Choroid plexus epithelial cell (primary cell): ENCODE data around the gene RBM43.

ENCODE experiments used
- DNase-seq: peaks from one replicate; pipeline ENCODE4 v3.0.0-alpha.2; 2010; ENCODE audit warnings: low read depth
- H3K4me3 ChIP-seq: 2 replicates; pipeline ENCODE4 v1.5.1; 2011; ENCODE audit warnings: low read depth, mild to moderate bottlenecking, control low read depth, low read length, moderate library complexity
- TF ChIP-seq, protein P1 (sequence below): conservative IDR thresholded peaks from 2 replicates; pipeline ENCODE4 v1.5.1; 2011; ENCODE audit warnings: low read depth, mild to moderate bottlenecking, control low read depth, inconsistent platforms, low read length, moderate library complexity

RBM43 gene

DNA sequence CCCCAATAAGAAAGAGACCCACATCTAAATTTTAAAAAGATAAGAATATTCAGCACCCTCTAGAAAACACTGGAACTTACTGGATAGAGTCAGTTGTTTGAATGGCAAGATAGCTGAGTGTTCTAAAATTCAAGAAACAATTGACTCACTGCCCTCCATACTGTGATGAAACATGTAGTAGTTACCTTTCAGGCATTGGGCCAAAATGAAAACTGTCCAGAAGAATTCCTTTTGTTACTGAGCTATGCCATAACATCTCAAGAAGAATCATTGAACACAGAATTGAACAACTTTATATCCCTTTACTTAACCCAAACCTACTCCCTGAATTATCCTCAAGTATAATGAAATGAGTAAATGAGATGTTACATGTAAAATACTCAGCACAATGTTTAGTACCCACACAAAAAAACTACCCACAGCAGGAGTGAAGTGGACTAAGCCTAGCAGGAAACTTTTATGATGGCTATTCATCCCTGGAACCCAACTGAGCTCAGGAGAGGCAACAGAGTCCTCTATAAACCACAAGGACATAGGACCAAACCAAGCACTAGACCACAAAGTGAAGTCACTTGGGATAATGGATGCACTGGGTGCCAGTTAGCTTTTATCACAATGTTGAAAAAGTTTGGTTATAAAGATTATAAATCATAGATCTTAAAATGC is 32.7 kb downstream of the RBM43 start:
- DNase-seq: no peak
- H3K4me3 ChIP-seq: no peak overlapping the region
- TF ChIP-seq, protein P1, sequence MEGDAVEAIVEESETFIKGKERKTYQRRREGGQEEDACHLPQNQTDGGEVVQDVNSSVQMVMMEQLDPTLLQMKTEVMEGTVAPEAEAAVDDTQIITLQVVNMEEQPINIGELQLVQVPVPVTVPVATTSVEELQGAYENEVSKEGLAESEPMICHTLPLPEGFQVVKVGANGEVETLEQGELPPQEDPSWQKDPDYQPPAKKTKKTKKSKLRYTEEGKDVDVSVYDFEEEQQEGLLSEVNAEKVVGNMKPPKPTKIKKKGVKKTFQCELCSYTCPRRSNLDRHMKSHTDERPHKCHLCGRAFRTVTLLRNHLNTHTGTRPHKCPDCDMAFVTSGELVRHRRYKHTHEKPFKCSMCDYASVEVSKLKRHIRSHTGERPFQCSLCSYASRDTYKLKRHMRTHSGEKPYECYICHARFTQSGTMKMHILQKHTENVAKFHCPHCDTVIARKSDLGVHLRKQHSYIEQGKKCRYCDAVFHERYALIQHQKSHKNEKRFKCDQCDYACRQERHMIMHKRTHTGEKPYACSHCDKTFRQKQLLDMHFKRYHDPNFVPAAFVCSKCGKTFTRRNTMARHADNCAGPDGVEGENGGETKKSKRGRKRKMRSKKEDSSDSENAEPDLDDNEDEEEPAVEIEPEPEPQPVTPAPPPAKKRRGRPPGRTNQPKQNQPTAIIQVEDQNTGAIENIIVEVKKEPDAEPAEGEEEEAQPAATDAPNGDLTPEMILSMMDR: no peak

DNA sequence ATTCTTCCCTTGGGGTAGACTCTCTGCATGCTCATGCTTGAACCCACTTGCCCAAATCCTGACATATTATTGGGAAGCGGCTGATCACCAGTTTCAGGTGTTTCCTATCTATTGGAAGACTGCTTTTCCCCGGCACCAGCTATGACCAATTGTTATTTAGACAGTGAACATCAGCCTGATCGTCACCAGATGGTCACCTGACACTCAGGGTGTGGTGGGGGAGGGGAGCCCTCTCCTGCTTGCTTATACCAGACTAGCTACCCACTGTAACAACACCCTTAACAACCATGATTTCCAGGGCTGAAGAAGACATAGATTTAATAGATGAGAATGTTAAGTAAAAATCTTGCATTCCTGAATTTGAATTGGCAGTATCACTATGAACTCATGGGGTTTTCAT is 44.3 kb downstream of the RBM43 start:
- H3K4me3 ChIP-seq: no peak overlapping the region
- no peak for DNase-seq
- TF ChIP-seq, protein P1: no peak

DNA sequence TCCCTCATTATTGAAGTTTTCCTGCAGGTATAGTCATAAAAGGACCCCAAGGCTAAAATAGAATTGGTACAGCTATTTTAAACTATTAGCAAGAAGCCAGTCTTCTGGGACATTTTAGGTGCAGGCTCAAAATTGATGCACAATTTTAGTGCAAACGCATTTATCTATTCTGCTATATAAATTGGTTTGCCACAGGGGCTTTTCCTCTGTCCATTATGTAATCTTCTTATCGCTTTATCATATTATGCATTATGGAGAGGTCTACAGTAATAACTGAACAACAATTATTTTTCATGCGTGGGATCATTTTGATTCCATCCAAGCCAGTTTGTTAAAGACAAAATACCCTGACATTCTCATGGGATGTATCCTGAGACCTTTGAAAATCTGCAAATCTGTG is 54.6 kb downstream of the RBM43 start:
- TF ChIP-seq, protein P1: no peak
- no peak overlapping the region for H3K4me3 ChIP-seq
- DNase-seq: no peak

DNA sequence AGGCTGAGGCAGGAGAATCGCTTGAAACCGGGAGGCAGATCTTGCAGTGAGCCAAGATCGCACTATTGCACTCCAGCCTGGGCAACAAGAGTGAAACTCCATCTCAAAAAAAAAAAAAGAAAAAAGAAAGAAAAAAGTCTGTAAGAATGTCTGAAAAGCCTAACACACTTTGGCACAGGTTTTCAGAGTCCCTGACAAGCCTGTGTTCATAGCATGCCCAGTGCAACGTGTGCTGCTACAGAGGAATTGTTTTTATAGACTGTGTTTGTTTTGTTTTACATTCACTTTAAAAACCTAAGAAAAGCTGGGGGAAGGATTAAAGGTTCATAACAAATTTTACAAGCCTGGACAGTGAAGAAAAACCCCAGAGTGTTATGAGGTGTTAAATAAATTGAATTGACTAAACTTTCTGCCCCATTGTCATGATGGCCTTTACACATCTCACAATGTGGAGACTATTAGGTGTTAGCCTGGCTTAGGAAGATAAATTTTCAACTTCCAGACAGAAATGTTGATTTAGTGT is 55.2 kb downstream of the RBM43 start:
- TF ChIP-seq, protein P1: no peak
- H3K4me3 ChIP-seq: no peak overlapping the region
- DNase-seq: no peak

DNA sequence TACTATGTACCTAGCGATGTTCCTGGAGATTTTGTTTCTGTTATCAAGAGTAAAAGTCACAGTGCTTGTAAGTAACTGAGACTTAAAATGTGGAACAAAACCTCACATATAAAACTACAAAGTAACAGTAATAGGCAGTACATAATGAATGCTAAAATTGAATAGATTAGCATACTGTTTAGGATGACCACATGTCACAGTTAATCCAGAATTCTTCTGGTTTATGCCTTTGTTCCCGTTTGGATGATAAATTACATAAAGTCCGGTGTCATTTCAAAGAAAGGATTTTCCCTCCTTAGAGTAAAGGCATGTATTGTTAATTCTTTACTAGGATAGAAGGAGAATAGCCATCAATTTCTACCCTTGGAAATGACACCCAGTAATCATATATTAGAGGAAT is 56.1 kb downstream of the RBM43 start:
- DNase-seq: no peak
- TF ChIP-seq, protein P1: no peak
- no peak overlapping the region for H3K4me3 ChIP-seq

DNA sequence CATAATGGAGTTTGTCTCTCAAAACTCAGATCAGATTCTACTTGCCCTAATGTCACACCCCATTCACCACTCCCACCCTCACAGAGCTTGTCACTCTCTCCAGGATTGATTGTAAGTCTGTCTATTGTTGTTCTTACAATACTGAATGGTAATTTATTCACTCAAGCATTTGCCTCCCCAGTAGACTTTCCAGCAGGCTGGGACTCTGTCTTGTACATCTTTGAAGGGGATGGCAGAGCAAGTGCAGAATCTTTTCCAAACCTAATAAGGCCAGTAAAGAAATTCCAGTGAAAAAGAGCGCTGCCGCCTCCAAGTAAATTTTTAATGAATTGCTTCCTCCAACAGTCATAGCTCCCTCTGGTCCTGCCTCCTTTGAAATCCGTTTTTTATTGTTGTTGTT is 56.9 kb downstream of the RBM43 start:
- H3K4me3 ChIP-seq: no peak overlapping the region
- no peak for DNase-seq
- TF ChIP-seq, protein P1: no peak

DNA sequence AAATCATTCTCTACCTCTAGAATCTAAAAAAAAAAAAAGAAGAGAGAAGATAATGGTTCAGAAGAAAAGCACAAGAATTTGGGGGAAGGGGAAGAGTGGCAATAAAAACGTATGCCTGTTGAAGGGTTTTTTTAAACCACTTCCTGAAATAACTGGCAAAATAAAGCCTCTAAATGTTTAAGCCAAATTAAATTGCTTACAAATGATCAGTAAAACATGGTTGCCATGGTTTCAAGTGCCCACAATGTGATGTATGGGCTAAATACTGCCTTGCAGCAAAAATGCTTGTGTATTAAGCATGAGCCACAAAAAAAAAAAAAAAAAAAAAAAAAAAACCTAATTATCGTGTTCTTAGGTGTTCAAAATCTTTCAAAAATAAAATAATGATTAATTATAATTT is 60.8 kb downstream of the RBM43 start:
- no peak overlapping the region for H3K4me3 ChIP-seq
- DNase-seq: no peak
- TF ChIP-seq, protein P1: no peak
